ENCODE measurements around the gene NAPEPLD. TPM values are rescaled to one million over a fixed set of nuclear protein-coding genes. Genes with fewer than 3 reads are reported as not detected.

NAPEPLD gene
- total RNA-seq, 1 experiment from 2014 or later = 7.5 TPM

DNA sequence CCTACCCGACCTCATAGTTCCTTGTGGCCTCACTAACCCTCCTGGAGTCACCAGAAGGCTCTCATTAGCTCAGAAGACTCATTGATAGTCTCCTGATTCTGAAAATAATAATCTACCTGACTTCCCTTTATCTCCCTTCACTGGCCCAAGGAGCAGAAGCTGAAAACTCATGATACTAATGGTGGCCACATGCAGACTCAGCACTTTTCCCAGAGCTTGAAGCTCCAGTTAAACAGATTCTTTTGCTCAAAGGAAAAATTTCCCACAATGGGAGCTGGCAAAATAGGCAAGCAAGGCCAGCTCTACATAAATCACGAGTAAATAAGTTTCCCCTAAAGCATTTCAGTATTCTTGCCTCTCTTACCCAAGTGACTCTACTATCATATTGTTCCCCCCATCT, 8.2 kb downstream of the NAPEPLD start:
- no peaks in the 10 kb centered on the region for H3K9me3 Mint-ChIP-seq
- H3K27ac Mint-ChIP-seq = no peak overlapping the region
- no peaks in the 10 kb centered on the region; the same call in 1 of the 2 replicates for H3K27me3 Mint-ChIP-seq (ENCODE audit: low read depth)
- no peaks in the 10 kb centered on the region for H3K36me3 Mint-ChIP-seq
- no peak for ATAC-seq
- TF ChIP-seq TCF7 (CRISPR knock-in tag; IDR thresholded peaks at IDR 0.05; ENCODE audit: low read depth) = no peak
- TF ChIP-seq ZNF138 (CRISPR knock-in tag; conservative IDR thresholded peaks at IDR 0.05) = no peak
- TF ChIP-seq NR3C1 (CRISPR knock-in tag; conservative IDR thresholded peaks at IDR 0.05; ENCODE audit: low read depth) = no peak
- no peak for TF ChIP-seq NFYB (CRISPR knock-in tag; conservative IDR thresholded peaks at IDR 0.05; ENCODE audit: low read depth)
- no peak for TF ChIP-seq FOXP1 (CRISPR knock-in tag; IDR thresholded peaks at IDR 0.05; ENCODE audit: borderline replicate concordance)
- TF ChIP-seq, protein P1, sequence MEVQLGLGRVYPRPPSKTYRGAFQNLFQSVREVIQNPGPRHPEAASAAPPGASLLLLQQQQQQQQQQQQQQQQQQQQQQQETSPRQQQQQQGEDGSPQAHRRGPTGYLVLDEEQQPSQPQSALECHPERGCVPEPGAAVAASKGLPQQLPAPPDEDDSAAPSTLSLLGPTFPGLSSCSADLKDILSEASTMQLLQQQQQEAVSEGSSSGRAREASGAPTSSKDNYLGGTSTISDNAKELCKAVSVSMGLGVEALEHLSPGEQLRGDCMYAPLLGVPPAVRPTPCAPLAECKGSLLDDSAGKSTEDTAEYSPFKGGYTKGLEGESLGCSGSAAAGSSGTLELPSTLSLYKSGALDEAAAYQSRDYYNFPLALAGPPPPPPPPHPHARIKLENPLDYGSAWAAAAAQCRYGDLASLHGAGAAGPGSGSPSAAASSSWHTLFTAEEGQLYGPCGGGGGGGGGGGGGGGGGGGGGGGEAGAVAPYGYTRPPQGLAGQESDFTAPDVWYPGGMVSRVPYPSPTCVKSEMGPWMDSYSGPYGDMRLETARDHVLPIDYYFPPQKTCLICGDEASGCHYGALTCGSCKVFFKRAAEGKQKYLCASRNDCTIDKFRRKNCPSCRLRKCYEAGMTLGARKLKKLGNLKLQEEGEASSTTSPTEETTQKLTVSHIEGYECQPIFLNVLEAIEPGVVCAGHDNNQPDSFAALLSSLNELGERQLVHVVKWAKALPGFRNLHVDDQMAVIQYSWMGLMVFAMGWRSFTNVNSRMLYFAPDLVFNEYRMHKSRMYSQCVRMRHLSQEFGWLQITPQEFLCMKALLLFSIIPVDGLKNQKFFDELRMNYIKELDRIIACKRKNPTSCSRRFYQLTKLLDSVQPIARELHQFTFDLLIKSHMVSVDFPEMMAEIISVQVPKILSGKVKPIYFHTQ (CRISPR knock-in tag; IDR thresholded peaks at IDR 0.05) = no peak
- TF ChIP-seq GABPB1 (CRISPR knock-in tag; IDR thresholded peaks at IDR 0.05) = no peak
- TF ChIP-seq HMGA2 (CRISPR knock-in tag; IDR thresholded peaks at IDR 0.05) = no peak
- no peak for TF ChIP-seq PRRX2 (CRISPR knock-in tag; IDR thresholded peaks at IDR 0.05)
- TF ChIP-seq, protein P2, sequence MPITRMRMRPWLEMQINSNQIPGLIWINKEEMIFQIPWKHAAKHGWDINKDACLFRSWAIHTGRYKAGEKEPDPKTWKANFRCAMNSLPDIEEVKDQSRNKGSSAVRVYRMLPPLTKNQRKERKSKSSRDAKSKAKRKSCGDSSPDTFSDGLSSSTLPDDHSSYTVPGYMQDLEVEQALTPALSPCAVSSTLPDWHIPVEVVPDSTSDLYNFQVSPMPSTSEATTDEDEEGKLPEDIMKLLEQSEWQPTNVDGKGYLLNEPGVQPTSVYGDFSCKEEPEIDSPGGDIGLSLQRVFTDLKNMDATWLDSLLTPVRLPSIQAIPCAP (CRISPR knock-in tag; IDR thresholded peaks at IDR 0.05) = no peak
- no peak for TF ChIP-seq SOX15 (CRISPR knock-in tag; IDR thresholded peaks at IDR 0.05)
- TF ChIP-seq, protein P3, sequence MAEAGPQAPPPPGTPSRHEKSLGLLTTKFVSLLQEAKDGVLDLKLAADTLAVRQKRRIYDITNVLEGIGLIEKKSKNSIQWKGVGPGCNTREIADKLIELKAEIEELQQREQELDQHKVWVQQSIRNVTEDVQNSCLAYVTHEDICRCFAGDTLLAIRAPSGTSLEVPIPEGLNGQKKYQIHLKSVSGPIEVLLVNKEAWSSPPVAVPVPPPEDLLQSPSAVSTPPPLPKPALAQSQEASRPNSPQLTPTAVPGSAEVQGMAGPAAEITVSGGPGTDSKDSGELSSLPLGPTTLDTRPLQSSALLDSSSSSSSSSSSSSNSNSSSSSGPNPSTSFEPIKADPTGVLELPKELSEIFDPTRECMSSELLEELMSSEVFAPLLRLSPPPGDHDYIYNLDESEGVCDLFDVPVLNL (CRISPR knock-in tag; IDR thresholded peaks at IDR 0.05; ENCODE audit: borderline replicate concordance, low read depth) = no peak
- TF ChIP-seq, protein P4, sequence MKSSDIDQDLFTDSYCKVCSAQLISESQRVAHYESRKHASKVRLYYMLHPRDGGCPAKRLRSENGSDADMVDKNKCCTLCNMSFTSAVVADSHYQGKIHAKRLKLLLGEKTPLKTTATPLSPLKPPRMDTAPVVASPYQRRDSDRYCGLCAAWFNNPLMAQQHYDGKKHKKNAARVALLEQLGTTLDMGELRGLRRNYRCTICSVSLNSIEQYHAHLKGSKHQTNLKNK (CRISPR knock-in tag; IDR thresholded peaks at IDR 0.05) = no peak
- TF ChIP-seq, protein P5, sequence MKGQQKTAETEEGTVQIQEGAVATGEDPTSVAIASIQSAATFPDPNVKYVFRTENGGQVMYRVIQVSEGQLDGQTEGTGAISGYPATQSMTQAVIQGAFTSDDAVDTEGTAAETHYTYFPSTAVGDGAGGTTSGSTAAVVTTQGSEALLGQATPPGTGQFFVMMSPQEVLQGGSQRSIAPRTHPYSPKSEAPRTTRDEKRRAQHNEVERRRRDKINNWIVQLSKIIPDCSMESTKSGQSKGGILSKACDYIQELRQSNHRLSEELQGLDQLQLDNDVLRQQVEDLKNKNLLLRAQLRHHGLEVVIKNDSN (CRISPR knock-in tag; IDR thresholded peaks at IDR 0.05) = no peak
- TF ChIP-seq ATF1 (CRISPR knock-in tag; IDR thresholded peaks at IDR 0.05) = no peak
- TF ChIP-seq ZNF396 (CRISPR knock-in tag; IDR thresholded peaks at IDR 0.05; ENCODE audit: borderline replicate concordance) = no peak
- TF ChIP-seq, protein P6, sequence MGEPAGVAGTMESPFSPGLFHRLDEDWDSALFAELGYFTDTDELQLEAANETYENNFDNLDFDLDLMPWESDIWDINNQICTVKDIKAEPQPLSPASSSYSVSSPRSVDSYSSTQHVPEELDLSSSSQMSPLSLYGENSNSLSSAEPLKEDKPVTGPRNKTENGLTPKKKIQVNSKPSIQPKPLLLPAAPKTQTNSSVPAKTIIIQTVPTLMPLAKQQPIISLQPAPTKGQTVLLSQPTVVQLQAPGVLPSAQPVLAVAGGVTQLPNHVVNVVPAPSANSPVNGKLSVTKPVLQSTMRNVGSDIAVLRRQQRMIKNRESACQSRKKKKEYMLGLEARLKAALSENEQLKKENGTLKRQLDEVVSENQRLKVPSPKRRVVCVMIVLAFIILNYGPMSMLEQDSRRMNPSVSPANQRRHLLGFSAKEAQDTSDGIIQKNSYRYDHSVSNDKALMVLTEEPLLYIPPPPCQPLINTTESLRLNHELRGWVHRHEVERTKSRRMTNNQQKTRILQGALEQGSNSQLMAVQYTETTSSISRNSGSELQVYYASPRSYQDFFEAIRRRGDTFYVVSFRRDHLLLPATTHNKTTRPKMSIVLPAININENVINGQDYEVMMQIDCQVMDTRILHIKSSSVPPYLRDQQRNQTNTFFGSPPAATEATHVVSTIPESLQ (CRISPR knock-in tag; IDR thresholded peaks at IDR 0.05) = no peak
- H3K4me1 Mint-ChIP-seq = peaks cover 16% of the 10 kb centered on the region
- POLR2A ChIA-PET = interaction anchor here (0.7 kb wide), 1 partner anchor 8 kb away, joined by 5 read pairs; the partner anchor contains the start of gene NAPEPLD
- CTCF ChIA-PET = no interaction called here
- no peak overlapping the region for H3K4me3 Mint-ChIP-seq
- DNase-seq (ENCODE audit: low spot score) = no peak

DNA sequence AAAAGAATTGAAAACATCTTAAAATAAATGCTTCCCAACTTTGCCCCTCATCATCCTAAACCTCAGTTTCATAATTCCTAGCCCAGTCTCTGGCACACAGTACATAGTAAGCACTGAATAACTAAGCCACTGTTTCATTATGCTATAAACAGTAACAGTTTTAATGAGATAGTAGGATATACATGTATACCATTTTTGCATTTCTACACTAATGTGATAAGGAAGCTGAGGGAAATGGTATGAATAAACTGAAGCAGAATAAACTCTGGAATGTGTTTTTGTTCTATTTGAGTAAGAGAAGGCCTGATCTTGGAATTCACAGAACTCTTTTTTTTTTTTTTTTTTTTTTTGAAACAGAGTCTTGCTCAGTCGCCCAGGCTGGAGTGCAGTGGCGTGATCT, 8.8 kb downstream of the NAPEPLD start:
- ChIA-PET CTCF (no interaction called here), POLR2A (interaction anchor here (0.7 kb wide), 1 partner anchor 9 kb away, joined by 5 read pairs; the partner anchor contains the start of gene NAPEPLD)
- TF ChIP-seq ZNF263 (CRISPR knock-in tag; IDR thresholded peaks at IDR 0.05; ENCODE audit: low read depth) = no peak
- TF ChIP-seq SOX15 (CRISPR knock-in tag; IDR thresholded peaks at IDR 0.05) = no peak
- TF ChIP-seq, protein P7, sequence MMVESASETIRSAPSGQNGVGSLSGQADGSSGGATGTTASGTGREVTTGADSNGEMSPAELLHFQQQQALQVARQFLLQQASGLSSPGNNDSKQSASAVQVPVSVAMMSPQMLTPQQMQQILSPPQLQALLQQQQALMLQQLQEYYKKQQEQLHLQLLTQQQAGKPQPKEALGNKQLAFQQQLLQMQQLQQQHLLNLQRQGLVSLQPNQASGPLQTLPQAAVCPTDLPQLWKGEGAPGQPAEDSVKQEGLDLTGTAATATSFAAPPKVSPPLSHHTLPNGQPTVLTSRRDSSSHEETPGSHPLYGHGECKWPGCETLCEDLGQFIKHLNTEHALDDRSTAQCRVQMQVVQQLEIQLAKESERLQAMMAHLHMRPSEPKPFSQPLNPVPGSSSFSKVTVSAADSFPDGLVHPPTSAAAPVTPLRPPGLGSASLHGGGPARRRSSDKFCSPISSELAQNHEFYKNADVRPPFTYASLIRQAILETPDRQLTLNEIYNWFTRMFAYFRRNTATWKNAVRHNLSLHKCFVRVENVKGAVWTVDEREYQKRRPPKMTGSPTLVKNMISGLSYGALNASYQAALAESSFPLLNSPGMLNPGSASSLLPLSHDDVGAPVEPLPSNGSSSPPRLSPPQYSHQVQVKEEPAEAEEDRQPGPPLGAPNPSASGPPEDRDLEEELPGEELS (CRISPR knock-in tag; IDR thresholded peaks at IDR 0.05) = no peak
- H3K4me3 Mint-ChIP-seq = no peak overlapping the region
- H3K27ac Mint-ChIP-seq = no peak overlapping the region
- H3K4me1 Mint-ChIP-seq = peaks cover 21% of the 10 kb centered on the region
- no peaks in the 10 kb centered on the region for H3K9me3 Mint-ChIP-seq
- DNase-seq (ENCODE audit: low spot score) = no peak
- ATAC-seq = no peak
- H3K27me3 Mint-ChIP-seq (ENCODE audit: low read depth) = no peaks in the 10 kb centered on the region; the same call in 1 of the 2 replicates
- H3K36me3 Mint-ChIP-seq = no peaks in the 10 kb centered on the region
